CD4-positive, alpha-beta T cell treated with Interleukin-12 subunit alpha and Interleukin-12 subunit beta, for 1 hour (primary cell): ENCODE results near the gene MYZAP.

Source experiments
- DNase-seq: peaks from one replicate; pipeline ENCODE4 v3.0.0-alpha.2; 2020

MYZAP gene

GRCh38 chr15:57667171-57667849, 75.6 kb downstream of the MYZAP start:
- DNase-seq: no peak

- DNase-seq: no peak
Measured at GRCh38 chr15:57668016-57668415, 76.3 kb downstream of the MYZAP start.

GRCh38 chr15:57671636-57672035, 79.9 kb downstream of the MYZAP start:
- DNase-seq: no peak

GRCh38 chr15:57675481-57676181, 83.9 kb downstream of the MYZAP start:
- DNase-seq: no peak

GRCh38 chr15:57676585-57676984, 84.9 kb downstream of the MYZAP start:
- DNase-seq: no peak

- DNase-seq: no peak
Measured at GRCh38 chr15:57677204-57677603, 85.5 kb downstream of the MYZAP start.

DNA sequence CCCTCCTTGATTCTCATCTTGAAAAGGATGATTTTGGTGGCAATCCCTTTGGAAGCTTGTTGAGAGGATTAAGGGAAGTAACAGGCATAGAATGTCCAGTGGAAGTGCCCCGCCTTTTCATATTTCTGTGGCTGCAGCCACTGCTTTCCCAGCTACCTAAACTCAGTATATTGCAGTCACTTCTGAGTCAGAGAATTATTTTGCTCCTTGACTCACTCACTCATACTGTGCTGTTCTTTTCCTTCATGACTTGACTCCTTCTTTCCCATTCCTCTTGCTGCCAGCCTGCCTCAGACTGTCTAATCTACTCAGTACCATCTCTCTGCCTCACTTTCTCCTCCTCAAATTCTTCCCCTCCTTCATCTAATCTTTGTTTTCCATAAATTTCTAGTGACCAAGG, 88.3 kb downstream of the MYZAP start:
- DNase-seq: no peak

- DNase-seq: no peak
Measured at GRCh38 chr15:57681011-57681410, 89.3 kb downstream of the MYZAP start.

DNA sequence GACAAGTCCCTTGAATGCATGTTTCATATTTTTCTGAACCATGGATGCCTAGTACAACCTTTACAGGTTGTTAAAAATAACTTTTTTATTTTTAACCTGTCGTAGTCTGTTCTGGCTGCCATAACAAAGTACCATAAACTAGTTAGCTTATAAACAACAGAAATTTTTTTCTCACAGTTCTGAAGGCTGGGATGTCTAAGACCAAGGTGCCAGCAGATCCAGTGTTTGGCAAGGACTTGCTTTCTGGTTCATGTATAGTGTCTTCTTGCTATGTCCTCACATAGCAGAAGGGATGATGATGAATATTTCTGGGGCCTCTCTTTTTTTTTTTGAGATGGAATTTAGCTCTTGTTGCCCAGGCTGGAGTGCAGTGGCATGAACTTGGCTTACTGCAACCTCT, 91.8 kb downstream of the MYZAP start:
- DNase-seq: no peak

- no peak for DNase-seq
Measured at GRCh38 chr15:57684491-57685151, 92.9 kb downstream of the MYZAP start.

- no peak for DNase-seq
Measured at GRCh38 chr15:57685306-57686095, 93.8 kb downstream of the MYZAP start.

- no peak for DNase-seq
Measured at GRCh38 chr15:57686657-57687056, 95.0 kb downstream of the MYZAP start.

GRCh38 chr15:57690341-57690966, 98.8 kb downstream of the MYZAP start:
- no peak for DNase-seq

DNA sequence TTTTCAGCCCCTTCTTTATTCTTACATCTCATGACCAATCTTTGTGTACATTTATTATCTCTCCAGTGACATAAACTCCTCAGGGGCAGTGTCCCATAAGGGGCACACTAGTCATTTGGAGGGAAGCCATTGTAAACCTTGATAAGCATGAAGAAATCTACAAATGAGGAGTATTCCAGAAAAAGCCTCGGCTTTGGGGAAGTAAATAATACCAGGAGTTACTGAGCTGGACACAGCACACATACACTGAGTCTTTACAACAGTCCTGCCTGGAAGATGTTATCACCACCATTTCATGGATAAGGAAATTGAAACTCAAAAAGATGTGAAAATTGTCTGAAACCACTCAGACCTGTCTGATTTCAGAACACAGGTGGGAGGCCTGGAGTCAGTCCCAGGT, 99.4 kb downstream of the MYZAP start:
- no peak for DNase-seq

DNA sequence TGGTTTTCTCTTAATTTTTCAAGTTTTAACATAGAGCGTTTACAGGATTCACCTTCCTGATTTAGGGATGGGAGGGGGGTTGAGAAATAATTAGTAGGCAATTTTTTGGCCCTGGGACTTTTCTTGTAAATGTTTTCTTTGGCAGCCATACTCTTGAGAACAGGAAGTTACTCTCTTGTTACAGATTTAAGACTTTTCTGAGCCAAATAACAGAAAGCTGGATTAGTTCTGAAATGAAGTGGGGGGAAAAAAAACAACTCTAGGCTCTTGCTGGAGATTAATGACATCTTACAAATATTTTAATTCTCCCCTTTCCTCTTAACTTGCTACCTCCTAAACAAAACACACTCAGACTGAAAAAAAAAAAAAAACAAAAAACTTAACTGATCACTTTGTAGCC, 101.0 kb downstream of the MYZAP start:
- DNase-seq: no peak

GRCh38 chr15:57694279-57694678, 102.6 kb downstream of the MYZAP start:
- DNase-seq: no peak

GRCh38 chr15:57696146-57696545, 104.4 kb downstream of the MYZAP start:
- DNase-seq: no peak

GRCh38 chr15:57697588-57697987, 105.9 kb downstream of the MYZAP start:
- DNase-seq: no peak

GRCh38 chr15:57698243-57698642, 106.5 kb downstream of the MYZAP start:
- DNase-seq: no peak

DNA sequence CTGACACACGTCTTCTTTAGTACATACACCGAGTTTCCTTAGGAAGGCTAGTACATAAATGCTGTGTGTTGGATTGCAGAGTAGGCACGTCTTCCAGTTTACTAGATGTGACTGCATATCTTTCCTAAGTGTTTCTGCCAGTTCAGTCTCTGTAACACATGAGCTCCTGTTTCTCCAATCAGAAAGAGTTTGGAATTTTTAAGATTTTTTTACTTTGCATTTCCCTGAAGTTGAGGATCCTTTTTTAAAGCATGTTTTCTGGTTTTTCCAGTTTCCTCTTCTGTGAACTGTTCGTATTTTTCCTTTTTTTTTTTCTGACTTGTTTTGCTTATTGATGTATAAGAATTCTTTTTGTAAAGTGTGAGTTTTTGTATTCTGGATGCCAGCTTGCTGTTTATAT, 107.3 kb downstream of the MYZAP start:
- no peak for DNase-seq

GRCh38 chr15:57703387-57703786, 111.7 kb downstream of the MYZAP start:
- peak; percentile 53 for DNase-seq

- DNase-seq: no peak
Measured at GRCh38 chr15:57704441-57704840, 112.7 kb downstream of the MYZAP start.
